CD4-positive, alpha-beta T cell treated with Interferon gamma for 1 hour (primary cell): ENCODE results near the gene GALR3.

ENCODE experiments used
- DNase-seq: peaks from one replicate; pipeline ENCODE4 v3.0.0-alpha.2; 2020

The GALR3 gene

GRCh38 chr22:37803639-37804351 lies 19.4 kb upstream of the GALR3 start:
- DNase-seq: no peak

GRCh38 chr22:37804352-37804880 lies 18.8 kb upstream of the GALR3 start:
- DNase-seq: no peak

- peak; percentile 70 for DNase-seq
These were observed 18.0 kb upstream of the GALR3 start for GRCh38 chr22:37804881-37805809.

- no peak for DNase-seq
These were observed 17.3 kb upstream of the GALR3 start for GRCh38 chr22:37805810-37806277.

GRCh38 chr22:37806409-37807333 lies 16.5 kb upstream of the GALR3 start:
- no peak for DNase-seq

GRCh38 chr22:37807410-37808293 lies 15.5 kb upstream of the GALR3 start, which contains the start of gene GCAT:
Gene GCAT (plus strand): TSS chr22:37807934. CDS start chr22:37807968, 34 bp downstream.
- peak; percentile 88 for DNase-seq

GRCh38 chr22:37808294-37808657 lies 14.9 kb upstream of the GALR3 start:
- DNase-seq: no peak

GRCh38 chr22:37809672-37810333 lies 13.4 kb upstream of the GALR3 start:
- no peak for DNase-seq

GRCh38 chr22:37811867-37812266 lies 11.3 kb upstream of the GALR3 start:
- DNase-seq: no peak

- DNase-seq: no peak
These were observed 10.1 kb upstream of the GALR3 start for GRCh38 chr22:37812869-37813678.

- no peak for DNase-seq
These were observed 7.6 kb upstream of the GALR3 start for GRCh38 chr22:37815593-37815992.

- DNase-seq: no peak
These were observed 6.5 kb upstream of the GALR3 start for GRCh38 chr22:37816543-37817180.

GRCh38 chr22:37817705-37818408 lies 5.3 kb upstream of the GALR3 start:
- peak; percentile 75 for DNase-seq

- peak; percentile 58 for DNase-seq
These were observed 4.6 kb upstream of the GALR3 start for GRCh38 chr22:37818409-37819104.

GRCh38 chr22:37819105-37819433 lies 4.1 kb upstream of the GALR3 start:
- no peak for DNase-seq

GRCh38 chr22:37820350-37820749 lies 2.8 kb upstream of the GALR3 start:
- no peak for DNase-seq

GRCh38 chr22:37822079-37822833 lies 926 bp upstream of the GALR3 start:
- no peak for DNase-seq
